ENCODE data around the gene EXOSC2.

DNA sequence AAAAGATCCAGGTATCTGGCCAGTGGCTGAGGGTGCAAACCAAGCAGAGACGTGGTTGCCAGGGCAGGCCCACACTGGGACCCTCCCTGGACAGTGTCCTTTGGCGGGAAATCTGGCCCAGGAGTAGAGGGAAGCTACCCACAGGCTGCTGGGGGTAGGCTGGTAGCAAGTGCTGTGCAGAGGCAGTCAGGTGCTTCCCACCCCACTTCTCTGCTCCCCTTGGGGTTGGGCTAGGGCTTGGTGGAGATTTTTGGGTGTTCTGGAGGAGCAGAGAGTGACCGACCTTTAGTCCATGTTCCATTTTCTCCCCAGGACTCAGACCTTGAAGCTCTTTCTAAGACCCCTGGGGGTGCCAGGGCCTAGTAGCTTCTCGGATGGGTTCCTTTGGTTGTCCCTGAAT lies 23.6 kb upstream of the EXOSC2 start:
- TF ChIP-seq, protein P1, sequence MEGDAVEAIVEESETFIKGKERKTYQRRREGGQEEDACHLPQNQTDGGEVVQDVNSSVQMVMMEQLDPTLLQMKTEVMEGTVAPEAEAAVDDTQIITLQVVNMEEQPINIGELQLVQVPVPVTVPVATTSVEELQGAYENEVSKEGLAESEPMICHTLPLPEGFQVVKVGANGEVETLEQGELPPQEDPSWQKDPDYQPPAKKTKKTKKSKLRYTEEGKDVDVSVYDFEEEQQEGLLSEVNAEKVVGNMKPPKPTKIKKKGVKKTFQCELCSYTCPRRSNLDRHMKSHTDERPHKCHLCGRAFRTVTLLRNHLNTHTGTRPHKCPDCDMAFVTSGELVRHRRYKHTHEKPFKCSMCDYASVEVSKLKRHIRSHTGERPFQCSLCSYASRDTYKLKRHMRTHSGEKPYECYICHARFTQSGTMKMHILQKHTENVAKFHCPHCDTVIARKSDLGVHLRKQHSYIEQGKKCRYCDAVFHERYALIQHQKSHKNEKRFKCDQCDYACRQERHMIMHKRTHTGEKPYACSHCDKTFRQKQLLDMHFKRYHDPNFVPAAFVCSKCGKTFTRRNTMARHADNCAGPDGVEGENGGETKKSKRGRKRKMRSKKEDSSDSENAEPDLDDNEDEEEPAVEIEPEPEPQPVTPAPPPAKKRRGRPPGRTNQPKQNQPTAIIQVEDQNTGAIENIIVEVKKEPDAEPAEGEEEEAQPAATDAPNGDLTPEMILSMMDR (IDR thresholded peaks at IDR 0.05; ENCODE audit: control extremely low read depth in 1 of 3, insufficient read depth in 1 of 3, low read depth in 1 of 3, low read length in 3 of 3), result no peak
- TF ChIP-seq, protein P2, sequence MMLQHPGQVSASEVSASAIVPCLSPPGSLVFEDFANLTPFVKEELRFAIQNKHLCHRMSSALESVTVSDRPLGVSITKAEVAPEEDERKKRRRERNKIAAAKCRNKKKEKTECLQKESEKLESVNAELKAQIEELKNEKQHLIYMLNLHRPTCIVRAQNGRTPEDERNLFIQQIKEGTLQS (IDR thresholded peaks at IDR 0.05; ENCODE audit: insufficient read depth, low read depth, low read length), result no peak
- TF ChIP-seq ASH2L (IDR thresholded peaks at IDR 0.05; ENCODE audit: low read length) (no peak), NRF1 (IDR thresholded peaks at IDR 0.05; ENCODE audit: low read depth, low read length) (no peak), POLR2A (IDR thresholded peaks at IDR 0.05; ENCODE audit: control extremely low read depth in 1 of 2, low read depth in 2 of 2, low read length in 2 of 2) (no peak), CHD7 (IDR thresholded peaks at IDR 0.05; ENCODE audit: insufficient replicate concordance, low read length) (no peak), YY1 (IDR thresholded peaks at IDR 0.05; ENCODE audit: low read depth, low read length) (no peak), EGR1 (IDR thresholded peaks at IDR 0.05; ENCODE audit: borderline replicate concordance, low read depth, low read length) (no peak)

Data from H1 (cell line).